GM10266 (cell line): ENCODE data around the gene CLDN22.

Experiments
- DNase-seq: peaks from one replicate; pipeline ENCODE4 v3.0.0; 2012; ENCODE audit errors: extremely low spot score
- CTCF ChIP-seq: IDR thresholded peaks from 2 replicates; pipeline ENCODE4 v1.5.1; 2012; ENCODE audit warnings: mild to moderate bottlenecking, low read depth; ENCODE audit not compliant: control insufficient read depth, insufficient read depth; ENCODE audit errors: missing control alignments

Gene CLDN22

GRCh38 chr4:183337349-183337748 lies 17.3 kb upstream of the CLDN22 start:
- DNase-seq = no peak
- TF ChIP-seq CTCF = no peak

DNA sequence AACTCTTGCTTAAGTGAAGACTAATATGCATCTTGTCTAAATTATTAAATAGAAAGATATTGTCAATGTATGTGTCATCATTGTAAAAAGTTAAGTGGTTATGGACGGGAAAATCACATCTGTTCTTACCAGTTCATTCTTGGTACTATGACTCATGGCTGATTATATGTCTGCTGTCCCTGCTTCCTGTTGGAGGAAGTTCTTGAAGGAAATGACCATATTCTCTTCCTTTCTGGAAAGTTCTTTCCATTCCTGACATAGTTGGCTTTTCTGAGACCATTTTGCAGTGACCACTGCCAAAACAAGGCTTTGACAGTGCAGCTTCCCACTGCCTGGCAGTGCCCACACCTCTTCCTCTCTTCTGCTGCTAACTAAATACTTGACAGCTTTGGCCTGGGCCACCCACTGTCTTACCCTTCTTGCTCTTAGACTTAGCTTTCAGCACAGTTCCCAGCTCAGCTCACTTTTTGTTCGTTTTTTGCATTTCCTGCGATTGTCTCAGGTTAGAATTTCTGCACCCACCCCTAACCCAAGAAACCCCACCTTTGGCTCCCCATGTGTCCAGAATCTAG lies 15.4 kb upstream of the CLDN22 start:
- no peak for DNase-seq
- no peak for TF ChIP-seq CTCF

GRCh38 chr4:183333983-183334382 lies 13.9 kb upstream of the CLDN22 start:
- DNase-seq = no peak
- no peak for TF ChIP-seq CTCF

GRCh38 chr4:183333202-183333601 lies 13.1 kb upstream of the CLDN22 start:
- TF ChIP-seq CTCF = no peak
- no peak for DNase-seq

GRCh38 chr4:183332447-183332846 lies 12.4 kb upstream of the CLDN22 start:
- TF ChIP-seq CTCF = no peak
- DNase-seq = no peak

- no peak for TF ChIP-seq CTCF
- DNase-seq = no peak
Measured at GRCh38 chr4:183330841-183331240, 10.8 kb upstream of the CLDN22 start.

GRCh38 chr4:183329954-183330742 lies 10.1 kb upstream of the CLDN22 start:
- no peak for TF ChIP-seq CTCF
- DNase-seq = no peak
